DND-41 (cell line): Measurements from ENCODE around the gene HECTD1.

Source experiments
- ATAC-seq: fragments of 200-7000 bp; cut with Tn5 transposase; 3 replicates; pipeline ENCODE4 v1.9.1; 2021; ENCODE audit warnings: low read depth; ENCODE audit not compliant: insufficient read depth
- DNase-seq: peaks from one replicate; pipeline ENCODE4 v3.0.0-alpha.2; 2020
- H2AFZ ChIP-seq: 2 replicates; pipeline ENCODE4 v1.6.0; 2012; ENCODE audit warnings: low read depth, low read length
- H3K27ac ChIP-seq: 2 replicates; pipeline ENCODE4 v1.5.1; 2012; ENCODE audit warnings: low read length, inconsistent platforms
- H3K27me3 ChIP-seq: fragments of 200-600 bp; sonication (generic); 2 replicates; pipeline ENCODE4 v1.6.0; 2012; ENCODE audit warnings: low read length, mild to moderate bottlenecking, inconsistent platforms; ENCODE audit not compliant: insufficient read depth, poor library complexity
- H3K36me3 ChIP-seq: 2 replicates; pipeline ENCODE4 v1.5.1; 2012; ENCODE audit warnings: low read length, inconsistent platforms; ENCODE audit not compliant: insufficient read depth
- H3K4me1 ChIP-seq: 2 replicates; pipeline ENCODE4 v1.5.1; 2012; ENCODE audit warnings: mild to moderate bottlenecking, low read length; ENCODE audit not compliant: insufficient read depth
- H3K4me2 ChIP-seq: 2 replicates; pipeline ENCODE4 v1.6.0; 2012; ENCODE audit warnings: mild to moderate bottlenecking, moderate library complexity, low read length, inconsistent platforms; ENCODE audit not compliant: insufficient read depth
- H3K4me3 ChIP-seq, 2 experiments: fragments of 200-600 bp in 1 of 2; shearing (Covaris generic) in 1 of 2; 2 replicates each; pipeline ENCODE4 v1.5.1; 2012 to 2016; ENCODE audit warnings: inconsistent platforms in 2 of 2, low read length in 2 of 2, mild to moderate bottlenecking in 2 of 2, low read depth in 1 of 2, moderate library complexity in 1 of 2
- H3K79me2 ChIP-seq: 2 replicates; pipeline ENCODE4 v1.6.0; 2012; ENCODE audit warnings: low read length, inconsistent platforms; ENCODE audit not compliant: insufficient read depth
- H3K9ac ChIP-seq: 2 replicates; pipeline ENCODE4 v1.6.0; 2012; ENCODE audit warnings: low read depth, mild to moderate bottlenecking, inconsistent platforms, low read length, moderate library complexity
- H3K9me3 ChIP-seq: 2 replicates; pipeline ENCODE4 v1.5.1; 2012; ENCODE audit warnings: low read length, moderate library complexity, mild to moderate bottlenecking, inconsistent platforms; ENCODE audit not compliant: insufficient read depth, severe bottlenecking
- H4K20me1 ChIP-seq: 2 replicates; pipeline ENCODE4 v1.6.0; 2012; ENCODE audit warnings: low read length; ENCODE audit not compliant: insufficient read depth
- CTCF ChIP-seq: IDR thresholded peaks from 2 replicates; pipeline ENCODE4 v1.5.1; 2012; ENCODE audit warnings: borderline replicate concordance, low read length, moderate library complexity, mild to moderate bottlenecking; ENCODE audit not compliant: poor library complexity, severe bottlenecking; ENCODE audit errors: extremely low read depth
- EZH2 ChIP-seq: IDR thresholded peaks from 3 replicates; pipeline ENCODE4 v1.6.1; 2012; ENCODE audit warnings: borderline replicate concordance, low read depth, mild to moderate bottlenecking, moderate library complexity, low read length, inconsistent platforms; ENCODE audit not compliant: severe bottlenecking

Gene HECTD1

GRCh38 chr14:31084385-31084784 lies 123.2 kb downstream of the HECTD1 start:
- Histone ChIP-seq H3K4me3 (no peak overlapping the region), H3K4me1 (no peaks in the 10 kb centered on the region), H3K4me2 (no peak overlapping the region), H3K9ac (no peak overlapping the region), H3K27ac (no peak overlapping the region), H2AFZ (no peak overlapping the region), H4K20me1 (no peaks in the 10 kb centered on the region), H3K9me3 (no peaks in the 10 kb centered on the region), H3K36me3 (peaks cover 2% of the 10 kb centered on the region; the same call in 1 of the 2 replicates), H3K27me3 (no peaks in the 10 kb centered on the region), H3K79me2 (no peaks in the 10 kb centered on the region)
- DNase-seq (no peak), ATAC-seq (no peak)
- TF ChIP-seq CTCF (no peak), EZH2 (no peak)

- Histone ChIP-seq H3K4me1 (no peaks in the 10 kb centered on the region), H3K36me3 (peaks cover 2% of the 10 kb centered on the region; the same call in 1 of the 2 replicates), H2AFZ (no peak overlapping the region), H3K4me2 (no peak overlapping the region), H3K9me3 (no peaks in the 10 kb centered on the region), H4K20me1 (no peaks in the 10 kb centered on the region), H3K27ac (no peak overlapping the region), H3K27me3 (no peaks in the 10 kb centered on the region), H3K9ac (no peak overlapping the region), H3K79me2 (no peaks in the 10 kb centered on the region), H3K4me3 (no peak overlapping the region)
- ATAC-seq (no peak), DNase-seq (no peak)
- TF ChIP-seq CTCF (no peak), EZH2 (no peak)
These were observed 123.8 kb downstream of the HECTD1 start for GRCh38 chr14:31083781-31084180.

GRCh38 chr14:31080484-31080883 lies 127.1 kb downstream of the HECTD1 start:
- Histone ChIP-seq H3K4me1 (no peaks in the 10 kb centered on the region), H3K79me2 (no peaks in the 10 kb centered on the region), H4K20me1 (no peaks in the 10 kb centered on the region), H2AFZ (no peak overlapping the region), H3K27me3 (no peaks in the 10 kb centered on the region), H3K4me3 (no peak overlapping the region), H3K27ac (no peak overlapping the region), H3K36me3 (peaks cover 2% of the 10 kb centered on the region; the same call in 1 of the 2 replicates), H3K4me2 (no peak overlapping the region), H3K9me3 (no peaks in the 10 kb centered on the region), H3K9ac (no peak overlapping the region)
- TF ChIP-seq EZH2 (no peak), CTCF (no peak)
- ATAC-seq (no peak), DNase-seq (no peak)

- DNase-seq (no peak), ATAC-seq (no peak)
- no peak overlapping the region for H3K4me2 ChIP-seq
- no peaks in the 10 kb centered on the region for H3K9me3 ChIP-seq
- no peaks in the 10 kb centered on the region for H3K79me2 ChIP-seq
- no peak overlapping the region for H3K27ac ChIP-seq
- H3K27me3 ChIP-seq, result no peaks in the 10 kb centered on the region
- no peaks in the 10 kb centered on the region for H3K4me1 ChIP-seq
- no peak overlapping the region for H3K4me3 ChIP-seq
- no peak overlapping the region for H3K9ac ChIP-seq
- H3K36me3 ChIP-seq, result peaks cover 2% of the 10 kb centered on the region; the same call in 1 of the 2 replicates
- no peak for TF ChIP-seq EZH2
- no peak for TF ChIP-seq CTCF
- H2AFZ ChIP-seq, result no peak overlapping the region
- H4K20me1 ChIP-seq, result no peaks in the 10 kb centered on the region
These were observed 127.5 kb downstream of the HECTD1 start for GRCh38 chr14:31080056-31080455.
